H9 (cell line): ENCODE results near the gene TP73. TPM values are rescaled to one million over a fixed set of nuclear protein-coding genes. Genes with fewer than 3 reads are reported as not detected.
A peak's percentile ranks its signal among the peaks of the same experiment; 100 is the strongest.

Source experiments
- DNase-seq: peaks from one replicate; pipeline ENCODE4 v3.0.0-alpha.2; 2017
- H2AFZ ChIP-seq: one replicate; pipeline ENCODE4 v1.6.1; 2013; ENCODE audit warnings: mild to moderate bottlenecking, low read length, control low read depth, moderate library complexity
- H2AK5ac ChIP-seq: 2 replicates; pipeline ENCODE4 v1.6.1; 2013; ENCODE audit warnings: low read length, control low read depth, mixed read lengths; ENCODE audit not compliant: insufficient read length
- H2BK120ac ChIP-seq: one replicate; pipeline ENCODE4 v1.6.1; 2013; ENCODE audit warnings: low read depth, mild to moderate bottlenecking, low read length, control low read depth, inconsistent platforms; ENCODE audit not compliant: poor library complexity, severe bottlenecking
- H2BK12ac ChIP-seq: 2 replicates; pipeline ENCODE4 v1.6.1; 2013; ENCODE audit warnings: low read length, control low read depth, mixed read lengths, low read depth; ENCODE audit not compliant: insufficient read length
- H2BK15ac ChIP-seq: 2 replicates; pipeline ENCODE4 v1.6.1; 2013; ENCODE audit warnings: low read depth, low read length, control low read depth
- H2BK20ac ChIP-seq: one replicate; pipeline ENCODE4 v1.6.1; 2013; ENCODE audit warnings: low read depth, mild to moderate bottlenecking, low read length, control low read depth, inconsistent platforms; ENCODE audit not compliant: poor library complexity, severe bottlenecking
- H2BK5ac ChIP-seq: 2 replicates; pipeline ENCODE4 v1.6.1; 2013; ENCODE audit warnings: low read length, control low read depth, mixed read lengths; ENCODE audit not compliant: insufficient read length
- H3K14ac ChIP-seq: 2 replicates; pipeline ENCODE4 v1.6.1; 2013; ENCODE audit warnings: low read length, control low read depth; ENCODE audit not compliant: insufficient read depth
- H3K18ac ChIP-seq: 2 replicates; pipeline ENCODE4 v1.6.1; 2013; ENCODE audit warnings: low read depth, mild to moderate bottlenecking, mixed read lengths, low read length, control low read depth; ENCODE audit not compliant: insufficient read length
- H3K23ac ChIP-seq: 2 replicates; pipeline ENCODE4 v1.6.1; 2013; ENCODE audit warnings: low read length, control low read depth, mixed read lengths, low read depth; ENCODE audit not compliant: insufficient read length
- H3K23me2 ChIP-seq: 2 replicates; pipeline ENCODE4 v1.6.1; 2013; ENCODE audit warnings: low read depth, mild to moderate bottlenecking, mixed read lengths, low read length, control low read depth; ENCODE audit not compliant: insufficient read length, poor library complexity, severe bottlenecking
- H3K27ac ChIP-seq: 2 replicates; pipeline ENCODE4 v1.5.1; 2013; ENCODE audit warnings: low read length, control low read depth, mixed read lengths, low read depth; ENCODE audit not compliant: insufficient read length
- H3K27me3 ChIP-seq: 2 replicates; pipeline ENCODE4 v1.6.1; 2013; ENCODE audit warnings: low read length, control low read depth, inconsistent platforms; ENCODE audit not compliant: insufficient read depth
- H3K4ac ChIP-seq: 2 replicates; pipeline ENCODE4 v1.6.1; 2013; ENCODE audit warnings: low read depth, mild to moderate bottlenecking, control low read depth, inconsistent platforms, low read length, moderate library complexity
- H3K4me1 ChIP-seq: 2 replicates; pipeline ENCODE4 v1.6.1; 2013; ENCODE audit warnings: low read length, control low read depth, inconsistent platforms; ENCODE audit not compliant: insufficient read depth
- H3K4me2 ChIP-seq: 2 replicates; pipeline ENCODE4 v1.6.1; 2013; ENCODE audit warnings: low read length, control low read depth, mixed read lengths; ENCODE audit not compliant: insufficient read length, insufficient read depth
- H3K56ac ChIP-seq: 2 replicates; pipeline ENCODE4 v1.6.1; 2013; ENCODE audit warnings: low read depth, mild to moderate bottlenecking, mixed read lengths, low read length, control low read depth; ENCODE audit not compliant: insufficient read length
- H3K79me1 ChIP-seq: 2 replicates; pipeline ENCODE4 v1.6.1; 2013; ENCODE audit warnings: low read depth, mild to moderate bottlenecking, moderate library complexity, low read length, control low read depth, inconsistent platforms; ENCODE audit not compliant: insufficient read depth, poor library complexity, severe bottlenecking
- H3K79me2 ChIP-seq: 2 replicates; pipeline ENCODE4 v1.6.1; 2013; ENCODE audit warnings: low read length, control low read depth, inconsistent platforms; ENCODE audit not compliant: insufficient read depth
- H3K9ac ChIP-seq: 2 replicates; pipeline ENCODE4 v1.6.1; 2013; ENCODE audit warnings: low read length, control low read depth, mixed read lengths; ENCODE audit not compliant: insufficient read length; ENCODE audit errors: extremely low read depth
- H3K9me3 ChIP-seq: one replicate; pipeline ENCODE4 v1.6.1; 2013; ENCODE audit warnings: low read depth, low read length, inconsistent platforms; ENCODE audit not compliant: control insufficient read depth
- H3T11ph ChIP-seq: one replicate; pipeline ENCODE4 v1.6.1; 2013; ENCODE audit warnings: mild to moderate bottlenecking, low read length, control low read depth, inconsistent platforms
- H4K20me1 ChIP-seq: one replicate; pipeline ENCODE4 v1.6.1; 2013; ENCODE audit not compliant: control insufficient read depth, insufficient read length, insufficient read depth
- H4K5ac ChIP-seq: 2 replicates; pipeline ENCODE4 v1.6.1; 2013; ENCODE audit warnings: low read depth, mild to moderate bottlenecking, mixed read lengths, low read length, control low read depth; ENCODE audit not compliant: insufficient read length
- H4K8ac ChIP-seq: replicated peaks from 2 replicates; pipeline ENCODE4 v1.6.1; 2013; ENCODE audit warnings: low read length, control low read depth, mixed read lengths, low read depth; ENCODE audit not compliant: insufficient read length
- H4K91ac ChIP-seq: 2 replicates; pipeline ENCODE4 v1.6.1; 2013; ENCODE audit warnings: low read depth, mild to moderate bottlenecking, moderate library complexity, mixed read lengths, low read length, control low read depth; ENCODE audit not compliant: insufficient read length
- H3K27ac Mint-ChIP-seq, 3 experiments: 2 replicates in 2 of 3; 3 replicates in 1 of 3; pipeline ENCODE4 v1.8.0; 2020 to 2021; ENCODE audit warnings: mixed read lengths in 3 of 3, mild to moderate bottlenecking in 1 of 3, moderate library complexity in 1 of 3
- H3K27me3 Mint-ChIP-seq: 2 replicates; pipeline ENCODE4 v1.8.0; 2021; ENCODE audit warnings: low read depth, mild to moderate bottlenecking, moderate library complexity, mixed read lengths
- H3K36me3 Mint-ChIP-seq, 3 experiments: 2 replicates in 2 of 3; 3 replicates in 1 of 3; pipeline ENCODE4 v1.8.0; 2020 to 2021; ENCODE audit warnings: low read depth in 3 of 3, mixed read lengths in 3 of 3; ENCODE audit not compliant: insufficient read depth in 1 of 3
- H3K4me1 Mint-ChIP-seq, 2 experiments: 2 replicates each; pipeline ENCODE4 v1.8.0; 2020; ENCODE audit warnings: mixed read lengths in 2 of 2
- H3K4me3 Mint-ChIP-seq, 2 experiments: 2 replicates in 1 of 2; 3 replicates in 1 of 2; pipeline ENCODE4 v1.8.0; 2020 to 2021; ENCODE audit warnings: mild to moderate bottlenecking in 2 of 2, mixed read lengths in 2 of 2, moderate library complexity in 1 of 2
- H3K9me3 Mint-ChIP-seq, 2 experiments: 2 replicates in 1 of 2; 3 replicates in 1 of 2; pipeline ENCODE4 v1.8.0; 2020; ENCODE audit warnings: mild to moderate bottlenecking in 2 of 2, mixed read lengths in 2 of 2, moderate library complexity in 1 of 2
- CTCF ChIP-seq: fragments of 200-600 bp; sonication (generic); conservative IDR thresholded peaks from 3 replicates; pipeline ENCODE4 v1.8.0; 2021; ENCODE audit warnings: antibody characterized with exemption, mild to moderate bottlenecking
- WGBS: extraction: QIAGEN DNeasy Blood & Tissue Kit; methylation state at CpG from one replicate; pipeline ENCODE4 v1.1.7; 2013; ENCODE audit warnings: missing lambda C conversion rate, low lambda C conversion rate, mixed read lengths; ENCODE audit not compliant: insufficient read length; ENCODE audit errors: extremely low coverage; 5-methylcytosine and 5-hydroxymethylcytosine counted together
- total RNA-seq: library from RNA; stranded (reverse); gene quantifications from 2 replicates; pipeline ENCODE4 v1.2.1, GENCODE V29; 2021

The TP73 gene
- total RNA-seq, 1 experiment from 2014 or later: 4.7 TPM

DNA sequence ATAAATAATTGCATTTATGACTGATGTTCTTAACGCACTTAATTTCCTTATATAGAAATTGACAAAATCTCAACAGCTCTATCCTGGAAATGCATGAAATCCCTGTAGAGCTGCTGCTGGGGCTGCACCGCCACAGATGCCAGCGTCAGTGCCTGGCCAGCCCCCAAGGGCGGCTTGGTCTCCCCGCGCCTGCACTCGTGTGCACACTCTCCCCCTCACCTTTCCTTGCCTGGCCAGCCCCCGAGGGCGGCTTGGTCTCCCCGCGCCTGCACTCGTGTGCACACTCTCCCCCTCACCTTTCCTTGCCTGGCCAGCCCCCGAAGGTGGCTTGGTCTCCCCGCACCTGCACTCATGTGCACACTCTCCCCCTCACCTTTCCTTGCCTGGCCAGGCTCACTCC lies 16.2 kb upstream of the TP73 start:
- Histone ChIP-seq H4K20me1 (no peaks in the 10 kb centered on the region), H2BK15ac (no peak overlapping the region), H2BK12ac (no peak overlapping the region), H4K8ac (no peak overlapping the region), H3K56ac (no peak overlapping the region), H2AK5ac (no peak overlapping the region), H2BK120ac (no peak overlapping the region), H4K91ac (no peak overlapping the region), H3K4me1 (no peaks in the 10 kb centered on the region), H3K18ac (no peak overlapping the region), H3K9me3 (no peaks in the 10 kb centered on the region), H3K23ac (no peak overlapping the region), H4K5ac (no peak overlapping the region), H3T11ph (no peak overlapping the region), H3K79me2 (no peaks in the 10 kb centered on the region), H2BK5ac (no peak overlapping the region), H3K27me3 (no peaks in the 10 kb centered on the region), H3K14ac (no peak overlapping the region), H3K4ac (no peak overlapping the region), H3K4me2 (no peak overlapping the region), H3K9ac (no peak overlapping the region), H3K79me1 (no peaks in the 10 kb centered on the region), H2AFZ (no peak overlapping the region), H2BK20ac (no peak overlapping the region), H3K23me2 (no peaks in the 10 kb centered on the region), H3K27ac (no peak overlapping the region)
- H3K36me3 Mint-ChIP-seq: peaks cover 6 to 53% (median 50%) of the 10 kb centered on the region in 3 experiments; a peak in 6 of 7 replicates
- WGBS: no CpG with 5 or more reads among the region's 14 CpGs
- no peaks in the 10 kb centered on the region for H3K27me3 Mint-ChIP-seq
- H3K4me3 Mint-ChIP-seq: no peak overlapping the region
- peaks cover 4 to 14% of the 10 kb centered on the region in 2 experiments for H3K4me1 Mint-ChIP-seq
- H3K27ac Mint-ChIP-seq: peak overlapping the region in 1 of 3 experiments; percentile 90; a peak in 2 of 7 replicates
- TF ChIP-seq CTCF: no peak
- H3K9me3 Mint-ChIP-seq: no peaks in the 10 kb centered on the region
- no peak for DNase-seq
